Peyer's patch (tissue), 4 donors: ENCODE data around the gene DHDH.

Source experiments
- POLR2A ChIP-seq, 2 donors: fragments of 450-650 bp; IDR thresholded peaks; one replicate each; pipeline ENCODE4 v1.5.1; 2017; ENCODE audit warnings: antibody characterized with exemption in 2 of 2, mild to moderate bottlenecking in 2 of 2, moderate library complexity in 2 of 2
- TF ChIP-seq, protein P1 (sequence below), 6 experiments: fragments of 450-650 bp in 4 of 6; fragments of 200-600 bp in 2 of 6; sonication (generic) in 1 of 6; IDR thresholded peaks; one replicate each; pipeline ENCODE4 v1.5.1; 2017 to 2019; ENCODE audit warnings: antibody characterized with exemption in 6 of 6, mild to moderate bottlenecking in 3 of 6, moderate library complexity in 1 of 6

DNA sequence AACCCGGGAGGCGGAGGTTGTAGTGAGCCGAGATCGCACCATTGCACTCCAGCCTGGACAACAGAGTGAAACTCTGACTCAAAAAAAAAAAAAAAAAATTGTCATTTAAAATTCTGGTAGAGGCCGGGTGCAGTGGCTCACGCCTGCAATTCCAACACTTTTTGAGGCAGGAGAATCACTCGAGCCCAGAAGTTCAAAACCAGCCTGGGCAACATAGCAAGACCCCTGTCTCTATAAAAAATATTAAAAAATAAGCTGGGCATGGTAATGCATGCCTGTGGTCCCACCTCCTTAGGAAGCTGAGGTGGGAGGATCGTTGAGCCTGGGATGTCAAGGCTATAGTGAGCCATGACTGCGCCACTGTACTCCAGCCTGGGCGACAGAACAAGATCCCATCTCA lies 27.2 kb upstream of the DHDH start:
- TF ChIP-seq, protein P1, sequence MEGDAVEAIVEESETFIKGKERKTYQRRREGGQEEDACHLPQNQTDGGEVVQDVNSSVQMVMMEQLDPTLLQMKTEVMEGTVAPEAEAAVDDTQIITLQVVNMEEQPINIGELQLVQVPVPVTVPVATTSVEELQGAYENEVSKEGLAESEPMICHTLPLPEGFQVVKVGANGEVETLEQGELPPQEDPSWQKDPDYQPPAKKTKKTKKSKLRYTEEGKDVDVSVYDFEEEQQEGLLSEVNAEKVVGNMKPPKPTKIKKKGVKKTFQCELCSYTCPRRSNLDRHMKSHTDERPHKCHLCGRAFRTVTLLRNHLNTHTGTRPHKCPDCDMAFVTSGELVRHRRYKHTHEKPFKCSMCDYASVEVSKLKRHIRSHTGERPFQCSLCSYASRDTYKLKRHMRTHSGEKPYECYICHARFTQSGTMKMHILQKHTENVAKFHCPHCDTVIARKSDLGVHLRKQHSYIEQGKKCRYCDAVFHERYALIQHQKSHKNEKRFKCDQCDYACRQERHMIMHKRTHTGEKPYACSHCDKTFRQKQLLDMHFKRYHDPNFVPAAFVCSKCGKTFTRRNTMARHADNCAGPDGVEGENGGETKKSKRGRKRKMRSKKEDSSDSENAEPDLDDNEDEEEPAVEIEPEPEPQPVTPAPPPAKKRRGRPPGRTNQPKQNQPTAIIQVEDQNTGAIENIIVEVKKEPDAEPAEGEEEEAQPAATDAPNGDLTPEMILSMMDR (IDR thresholded peaks at IDR 0.05): no peak
- TF ChIP-seq POLR2A (IDR thresholded peaks at IDR 0.05): no peak
